ENCODE results near the gene SLC25A5. TPM values are rescaled to one million over a fixed set of nuclear protein-coding genes. Genes with fewer than 3 reads are reported as not detected.

The SLC25A5 gene
- total and polyA plus RNA-seq, 10 of the 15 experiments (the other 5 are each of a cell fraction or from before 2014, with no cell fraction given): 361 to 3,863 (median 618) TPM

GRCh38 chrX:119467842-119468550 lies at the start of gene SLC25A5 (continued):
- TF ChIP-seq ZNF24 (IDR thresholded peaks at IDR 0.05) (no peak), BCL11A (IDR thresholded peaks at IDR 0.05; ENCODE audit: low read depth, low read length) (no peak)

- FAIRE-seq (no peak), DNase-seq (ENCODE audit: low read depth, low spot score) (no peak), ATAC-seq (no peak)
- Histone ChIP-seq H3K4me1 (ENCODE audit: control insufficient read depth, insufficient read depth, low read length) (no peaks in the 10 kb centered on the region), H4K20me1 (ENCODE audit: control insufficient read depth, insufficient read depth) (no peaks in the 10 kb centered on the region), H3K36me3 (ENCODE audit: control insufficient read depth in 2 of 2, insufficient read depth in 2 of 2, low read length in 1 of 2) (no peaks in the 10 kb centered on the region), H3K9me3 (replicated peaks; ENCODE audit: control insufficient read depth, insufficient read depth, low read length) (no peaks in the 10 kb centered on the region), H3K27ac (ENCODE audit: control insufficient read depth, insufficient read depth) (no peak overlapping the region), H3K4me2 (ENCODE audit: control insufficient read depth, insufficient read depth) (no peak overlapping the region), H2AFZ (ENCODE audit: control insufficient read depth, low read depth, low read length) (no peak overlapping the region), H3K27me3 (replicated peaks in 1 of 2; ENCODE audit: control insufficient read depth in 2 of 2, insufficient read depth in 2 of 2, low read length in 1 of 2) (no peaks in the 10 kb centered on the region; a peak in 1 of 4 replicates), H3K9ac (ENCODE audit: control insufficient read depth, insufficient read depth, low read length) (no peak overlapping the region), H3K79me2 (ENCODE audit: control insufficient read depth, insufficient read depth, low read length) (no peaks in the 10 kb centered on the region), H3K4me3 (no peak overlapping the region)
- ChIA-PET CTCF (interaction anchor here (2.3 kb wide), 1 partner anchor 13 kb away, joined by 8 read pairs; no protein-coding TSS in a partner anchor), POLR2A (interaction anchor here (0.6 kb wide), 1 partner anchor 16 kb away, joined by 3 read pairs; no protein-coding TSS in a partner anchor), RAD21 (ENCODE audit: unreplicated experiment) (no interaction called here), SMC1A (ENCODE audit: uncharacterized antibody, unreplicated experiment) (interaction anchor here (1.4 to 1.5 kb wide), 2 partner anchors 8 to 93 kb away, joined by 3 to 4 read pairs; no protein-coding TSS in a partner anchor)
- no TSS peak for BruUV-seq (replicated peaks)
- intact Hi-C loops (cut with micrococcal nuclease; ENCODE audit: unreplicated experiment) (no loop called here), in situ Hi-C loops (cut with MboI) (no loop called here)
- 50% methylated on average over 4 of the region's 4 CpGs for WGBS (ENCODE audit: insufficient coverage, insufficient replicate concordance, low lambda C conversion rate, missing lambda C conversion rate)
- TF ChIP-seq ZZZ3 (IDR thresholded peaks at IDR 0.05; ENCODE audit: control insufficient read depth, insufficient read length, low read depth) (no peak), GABPA (IDR thresholded peaks at IDR 0.05; ENCODE audit: low read depth) (no peak), TCF12 (IDR thresholded peaks at IDR 0.05; ENCODE audit: low read depth, low read length) (no peak), ATF3 (IDR thresholded peaks at IDR 0.05; ENCODE audit: borderline replicate concordance, extremely low read depth, low read depth, low read length) (no peak), JUNB (IDR thresholded peaks at IDR 0.05) (no peak), PBX3 (IDR thresholded peaks at IDR 0.05; ENCODE audit: insufficient replicate concordance, low read depth, low read length) (no peak), ZBTB40 (IDR thresholded peaks at IDR 0.05; ENCODE audit: borderline replicate concordance) (no peak), RCOR1 (conservative IDR thresholded peaks at IDR 0.05; ENCODE audit: low read depth, low read length) (no peak), ZNF622 (IDR thresholded peaks at IDR 0.05) (no peak), MTA2 (IDR thresholded peaks at IDR 0.05; ENCODE audit: low read depth) (no peak), ZBTB11 (CRISPR knock-in tag; IDR thresholded peaks at IDR 0.05) (no peak), POLR2A (IDR thresholded peaks at IDR 0.05; ENCODE audit: low read depth, low read length) (no peak)
These were observed 49.1 kb upstream of the SLC25A5 start for GRCh38 chrX:119419146-119419545.
